HepG2 (cell line): Measurements from ENCODE around the gene MSL2. TPM values are rescaled to one million over a fixed set of nuclear protein-coding genes. Genes with fewer than 3 reads are reported as not detected.

ENCODE experiments used
- ATAC-seq: fragments of 200-7000 bp; cut with Tn5 transposase; 3 replicates; pipeline ENCODE4 v1.9.1; 2020; ENCODE audit warnings: mild to moderate bottlenecking, moderate library complexity
- BruUV-seq: library from RNA; stranded (reverse); fragments of 400-500 nt; replicated peaks from 2 replicates; lab custom pipeline; 2021; lab: Mats Ljungman, UMichigan
- CTCF ChIA-PET: fragments of 300-600 bp; formaldehyde crosslinking; extraction: SDS; loops from one replicate; lab custom pipeline; 2021; ENCODE audit warnings: low total read pairs, inconsistent platforms, low intra/inter-chr PET ratio; lab: Yijun Ruan, JAX
- POLR2A ChIA-PET: fragments of 350-600 bp; sonication (Branson Sonifier 250); formaldehyde crosslinking; loops from one replicate; lab custom pipeline; 2020; ENCODE audit warnings: antibody characterized with exemption, inconsistent platforms; lab: Yijun Ruan, JAX
- DNase-seq: peaks from one replicate; pipeline ENCODE4 v3.0.0-alpha.2; 2015; ENCODE audit warnings: low spot score
- FAIRE-seq: peaks from 3 replicates; lab custom pipeline; 2011; peaks lifted over from hg19 to GRCh38; lab: Jason Lieb, UNC
- H2AFZ ChIP-seq: one replicate; pipeline ENCODE4 v1.6.1; 2011; ENCODE audit warnings: low read length, inconsistent platforms
- H3K27ac ChIP-seq: fragments of 300-600 bp; 3 replicates; pipeline ENCODE4 v1.8.0; 2011; ENCODE audit warnings: mixed run types, mild to moderate bottlenecking, mixed read lengths, low read length, inconsistent platforms; ENCODE audit not compliant: insufficient read depth; ENCODE audit errors: extremely low read length
- H3K27me3 ChIP-seq, 2 experiments: fragments of 200-600 bp in 1 of 2; 2 replicates in 1 of 2; 3 replicates in 1 of 2; pipeline versions ENCODE4 v1.6.0 to v1.8.0; 2011; ENCODE audit warnings: low read length in 2 of 2, mild to moderate bottlenecking in 2 of 2, moderate library complexity in 2 of 2, inconsistent platforms in 1 of 2; ENCODE audit not compliant: insufficient read depth in 2 of 2, control insufficient read depth in 1 of 2
- H3K36me3 ChIP-seq, 2 experiments: fragments of 200-600 bp in 1 of 2; replicated peaks in 1 of 2; 2 replicates in 1 of 2; 3 replicates in 1 of 2; pipeline versions ENCODE4 v1.5.1 to v1.8.0; 2011; ENCODE audit warnings: low read length in 2 of 2, inconsistent platforms in 1 of 2; ENCODE audit not compliant: insufficient read depth in 2 of 2, control insufficient read depth in 1 of 2
- H3K4me1 ChIP-seq: 2 replicates; pipeline ENCODE4 v1.5.1; 2012; ENCODE audit warnings: low read length, inconsistent platforms; ENCODE audit not compliant: insufficient read depth
- H3K4me2 ChIP-seq: 2 replicates; pipeline ENCODE4 v1.6.0; 2011; ENCODE audit warnings: low read depth, low read length, inconsistent platforms
- H3K4me3 ChIP-seq, 3 experiments: fragments of 200-600 bp in 1 of 3; sonication (generic), shearing (Covaris generic) in 1 of 3; replicated peaks in 1 of 3; 2 replicates each; pipeline ENCODE4 v1.5.1; 2011 to 2016; ENCODE audit warnings: low read length in 3 of 3, inconsistent platforms in 2 of 3, low read depth in 2 of 3, mild to moderate bottlenecking in 2 of 3, control low read depth in 1 of 3, mixed read lengths in 1 of 3; ENCODE audit not compliant: insufficient read depth in 1 of 3
- H3K79me2 ChIP-seq: one replicate; pipeline ENCODE4 v1.6.1; 2011; ENCODE audit warnings: low read length, inconsistent platforms; ENCODE audit not compliant: insufficient read depth
- H3K9ac ChIP-seq: 2 replicates; pipeline ENCODE4 v1.6.0; 2011; ENCODE audit warnings: mild to moderate bottlenecking, low read depth, low read length, inconsistent platforms; ENCODE audit not compliant: insufficient read depth
- H3K9me3 ChIP-seq: 2 replicates; pipeline ENCODE4 v1.5.1; 2012; ENCODE audit warnings: mild to moderate bottlenecking, low read length
- H4K20me1 ChIP-seq: 2 replicates; pipeline ENCODE4 v1.6.0; 2011; ENCODE audit warnings: inconsistent platforms, mild to moderate bottlenecking, low read length, moderate library complexity; ENCODE audit not compliant: insufficient read depth
- FOSL2 ChIP-seq: sonication (generic); formaldehyde crosslinking; IDR thresholded peaks from 2 replicates; pipeline ENCODE4 v1.4.0; 2020; ENCODE audit warnings: missing genetic modification reagents
- RBM22 ChIP-seq: fragments of 200-400 bp; formaldehyde crosslinking; optimal IDR thresholded peaks from 2 replicates; pipeline ENCODE3; 2017; ENCODE audit warnings: mild to moderate bottlenecking, low read length, moderate library complexity
- SATB2 ChIP-seq: sonication (generic); formaldehyde crosslinking; IDR thresholded peaks from 2 replicates; pipeline ENCODE4 v1.5.0; 2020; ENCODE audit warnings: missing genetic modification reagents
- SMAD9 ChIP-seq: sonication (generic); formaldehyde crosslinking; IDR thresholded peaks from 2 replicates; pipeline ENCODE4 v1.5.1; 2020; ENCODE audit warnings: mild to moderate bottlenecking, missing genetic modification reagents
- YY1 ChIP-seq: IDR thresholded peaks from 2 replicates; pipeline ENCODE4 v1.6.1; 2011; ENCODE audit warnings: low read length, low read depth, moderate library complexity, mild to moderate bottlenecking; ENCODE audit not compliant: insufficient read depth, insufficient replicate concordance
- ZNF121 ChIP-seq: sonication (generic); formaldehyde crosslinking; IDR thresholded peaks from 2 replicates; pipeline ENCODE4 v1.5.0; 2020; ENCODE audit warnings: mild to moderate bottlenecking, missing genetic modification reagents
- ZNF644 ChIP-seq: IDR thresholded peaks from 2 replicates; pipeline ENCODE4 v1.6.1; 2016; ENCODE audit warnings: low read depth
- ZNF768 ChIP-seq: sonication (generic); formaldehyde crosslinking; IDR thresholded peaks from 2 replicates; pipeline ENCODE4 v1.4.0; 2020; ENCODE audit warnings: missing genetic modification reagents
- WGBS: methylation state at CpG from one replicate; pipeline ENCODE4 v1.1.6; 2017; ENCODE audit warnings: low lambda C conversion rate; 5-methylcytosine and 5-hydroxymethylcytosine counted together
- in situ Hi-C: cut with HindIII; loops from 2 replicates; pipeline ENCODE4 v1.10.0; 2017; ENCODE audit warnings: low pct_unique_long_range_greater_than_20kb; ENCODE audit not compliant: extremely low pct_ligation_motif_present
- intact Hi-C: fragments of 100-400 bp; cut with micrococcal nuclease; formaldehyde crosslinking; loops from one replicate; pipeline ENCODE4 v1.10.0; 2022; ENCODE audit not compliant: unreplicated experiment
- polyA plus RNA-seq, 8 experiments: library from polyadenylated mRNA; depleted of rRNA in 3 of 8; stranded (reverse) in 7 of 8; unstranded in 1 of 8; fragments of >200 nt; fragmentation: Illumina TruSeq in 4 of 8; extraction: Trizol in 4 of 8; gene quantifications; 2 replicates each; pipeline versions ENCODE4 v1.2.1 to v1.2.3, GENCODE V29; 2011 to 2016; ENCODE audit warnings: low read depth in 4 of 8, missing spikeins in 1 of 8, mixed read lengths in 1 of 8; ENCODE audit not compliant: insufficient read depth in 1 of 8
- total RNA-seq, 5 experiments: library from RNA; depleted of rRNA; stranded (reverse); fragments of >200 nt; fragmentation: Illumina TruSeq; extraction: Trizol; gene quantifications; 2 replicates each; pipeline ENCODE4 v1.2.3, GENCODE V29; 2016; ENCODE audit warnings: low read depth in 1 of 5
- TF ChIP-seq, protein P1 (sequence below): IDR thresholded peaks from 2 replicates; pipeline ENCODE4 v1.6.1; 2012; ENCODE audit warnings: low read length, improper control_type of control experiment
- TF ChIP-seq, protein P2 (sequence below): sonication (generic); formaldehyde crosslinking; conservative IDR thresholded peaks from 2 replicates; pipeline ENCODE4 v1.4.0; 2020; ENCODE audit warnings: mild to moderate bottlenecking, missing genetic modification reagents, moderate library complexity
- TF ChIP-seq, protein P3 (sequence below): sonication (generic); formaldehyde crosslinking; IDR thresholded peaks from 2 replicates; pipeline ENCODE4 v1.5.0; 2020; ENCODE audit warnings: mild to moderate bottlenecking, missing genetic modification reagents
- TF ChIP-seq, protein P4 (sequence below): sonication (generic); formaldehyde crosslinking; IDR thresholded peaks from 2 replicates; pipeline ENCODE4 v1.5.0; 2020; ENCODE audit warnings: missing genetic modification reagents

Gene MSL2
- total and polyA plus RNA-seq, 2 of the 13 experiments (the other 11 are each of a cell fraction or from before 2014, with no cell fraction given), result 6.9 to 11.7 TPM

DNA sequence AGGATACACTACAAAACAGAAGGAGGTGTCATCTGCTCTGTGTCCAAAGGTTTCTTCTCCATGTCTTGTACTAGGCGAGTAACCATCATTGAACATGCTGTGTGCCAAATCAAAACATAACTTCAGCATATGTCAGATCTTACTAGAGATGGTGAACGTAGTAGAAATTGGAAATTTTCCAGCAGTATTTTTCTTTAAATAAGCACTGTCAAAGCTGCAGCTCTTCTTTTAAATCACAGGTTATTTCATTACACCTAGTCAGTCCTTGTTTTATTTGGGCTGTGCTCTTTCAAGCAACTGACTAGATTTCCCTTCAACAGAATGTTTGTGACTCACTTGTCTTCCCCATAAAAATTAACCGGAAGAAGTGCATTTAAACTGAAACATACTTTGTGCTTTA lies 46.5 kb downstream of the MSL2 start (continued):
- TF ChIP-seq, protein P1, sequence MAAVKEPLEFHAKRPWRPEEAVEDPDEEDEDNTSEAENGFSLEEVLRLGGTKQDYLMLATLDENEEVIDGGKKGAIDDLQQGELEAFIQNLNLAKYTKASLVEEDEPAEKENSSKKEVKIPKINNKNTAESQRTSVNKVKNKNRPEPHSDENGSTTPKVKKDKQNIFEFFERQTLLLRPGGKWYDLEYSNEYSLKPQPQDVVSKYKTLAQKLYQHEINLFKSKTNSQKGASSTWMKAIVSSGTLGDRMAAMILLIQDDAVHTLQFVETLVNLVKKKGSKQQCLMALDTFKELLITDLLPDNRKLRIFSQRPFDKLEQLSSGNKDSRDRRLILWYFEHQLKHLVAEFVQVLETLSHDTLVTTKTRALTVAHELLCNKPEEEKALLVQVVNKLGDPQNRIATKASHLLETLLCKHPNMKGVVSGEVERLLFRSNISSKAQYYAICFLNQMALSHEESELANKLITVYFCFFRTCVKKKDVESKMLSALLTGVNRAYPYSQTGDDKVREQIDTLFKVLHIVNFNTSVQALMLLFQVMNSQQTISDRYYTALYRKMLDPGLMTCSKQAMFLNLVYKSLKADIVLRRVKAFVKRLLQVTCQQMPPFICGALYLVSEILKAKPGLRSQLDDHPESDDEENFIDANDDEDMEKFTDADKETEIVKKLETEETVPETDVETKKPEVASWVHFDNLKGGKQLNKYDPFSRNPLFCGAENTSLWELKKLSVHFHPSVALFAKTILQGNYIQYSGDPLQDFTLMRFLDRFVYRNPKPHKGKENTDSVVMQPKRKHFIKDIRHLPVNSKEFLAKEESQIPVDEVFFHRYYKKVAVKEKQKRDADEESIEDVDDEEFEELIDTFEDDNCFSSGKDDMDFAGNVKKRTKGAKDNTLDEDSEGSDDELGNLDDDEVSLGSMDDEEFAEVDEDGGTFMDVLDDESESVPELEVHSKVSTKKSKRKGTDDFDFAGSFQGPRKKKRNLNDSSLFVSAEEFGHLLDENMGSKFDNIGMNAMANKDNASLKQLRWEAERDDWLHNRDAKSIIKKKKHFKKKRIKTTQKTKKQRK, result no peak
- TF ChIP-seq, protein P2, sequence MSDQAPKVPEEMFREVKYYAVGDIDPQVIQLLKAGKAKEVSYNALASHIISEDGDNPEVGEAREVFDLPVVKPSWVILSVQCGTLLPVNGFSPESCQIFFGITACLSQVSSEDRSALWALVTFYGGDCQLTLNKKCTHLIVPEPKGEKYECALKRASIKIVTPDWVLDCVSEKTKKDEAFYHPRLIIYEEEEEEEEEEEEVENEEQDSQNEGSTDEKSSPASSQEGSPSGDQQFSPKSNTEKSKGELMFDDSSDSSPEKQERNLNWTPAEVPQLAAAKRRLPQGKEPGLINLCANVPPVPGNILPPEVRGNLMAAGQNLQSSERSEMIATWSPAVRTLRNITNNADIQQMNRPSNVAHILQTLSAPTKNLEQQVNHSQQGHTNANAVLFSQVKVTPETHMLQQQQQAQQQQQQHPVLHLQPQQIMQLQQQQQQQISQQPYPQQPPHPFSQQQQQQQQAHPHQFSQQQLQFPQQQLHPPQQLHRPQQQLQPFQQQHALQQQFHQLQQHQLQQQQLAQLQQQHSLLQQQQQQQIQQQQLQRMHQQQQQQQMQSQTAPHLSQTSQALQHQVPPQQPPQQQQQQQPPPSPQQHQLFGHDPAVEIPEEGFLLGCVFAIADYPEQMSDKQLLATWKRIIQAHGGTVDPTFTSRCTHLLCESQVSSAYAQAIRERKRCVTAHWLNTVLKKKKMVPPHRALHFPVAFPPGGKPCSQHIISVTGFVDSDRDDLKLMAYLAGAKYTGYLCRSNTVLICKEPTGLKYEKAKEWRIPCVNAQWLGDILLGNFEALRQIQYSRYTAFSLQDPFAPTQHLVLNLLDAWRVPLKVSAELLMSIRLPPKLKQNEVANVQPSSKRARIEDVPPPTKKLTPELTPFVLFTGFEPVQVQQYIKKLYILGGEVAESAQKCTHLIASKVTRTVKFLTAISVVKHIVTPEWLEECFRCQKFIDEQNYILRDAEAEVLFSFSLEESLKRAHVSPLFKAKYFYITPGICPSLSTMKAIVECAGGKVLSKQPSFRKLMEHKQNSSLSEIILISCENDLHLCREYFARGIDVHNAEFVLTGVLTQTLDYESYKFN, result no peak

DNA sequence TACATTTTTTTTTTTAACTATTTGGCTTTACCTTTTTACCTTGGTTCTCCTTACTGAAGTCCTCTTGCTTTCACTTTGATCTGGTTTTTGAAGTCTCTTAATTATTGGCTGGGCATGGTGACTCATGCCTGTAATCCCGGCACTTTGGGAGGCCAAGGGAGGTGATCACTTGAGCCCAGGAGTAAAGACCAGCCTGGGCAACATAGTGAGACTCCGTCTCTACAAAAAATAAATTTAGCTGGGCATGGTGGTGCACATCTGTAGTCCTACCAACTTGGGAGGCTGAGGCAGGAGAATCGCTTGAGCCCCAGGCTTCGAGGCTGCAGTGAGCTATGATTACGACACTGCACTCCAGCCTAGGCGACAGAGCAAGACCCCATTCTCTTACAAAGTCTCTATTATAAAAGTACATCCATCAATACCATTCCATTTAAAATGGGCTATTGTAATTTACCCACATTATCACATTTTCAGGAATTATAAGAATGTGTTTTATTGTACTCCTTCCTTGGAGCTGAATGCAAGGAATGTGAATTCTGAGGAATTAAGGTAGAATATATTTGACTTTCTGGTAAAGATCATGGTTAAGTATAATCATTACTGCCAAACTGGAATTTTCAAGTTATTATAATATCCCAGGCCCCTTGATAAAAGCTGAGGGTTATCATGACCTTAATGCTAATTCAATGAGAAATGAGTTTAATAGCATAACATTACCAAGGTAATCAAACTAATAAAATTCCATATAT lies 49.0 kb downstream of the MSL2 start:
- Histone ChIP-seq H3K79me2 (peaks cover 39% of the 10 kb centered on the region), H3K4me3 (no peak overlapping the region), H2AFZ (no peak overlapping the region), H3K27me3 (no peaks in the 10 kb centered on the region), H4K20me1 (peaks cover 8% of the 10 kb centered on the region; the same call in 1 of the 2 replicates), H3K4me1 (peaks cover 18% of the 10 kb centered on the region), H3K9me3 (no peaks in the 10 kb centered on the region), H3K27ac (no peak overlapping the region), H3K36me3 (peaks cover 7 to 23% of the 10 kb centered on the region in 2 experiments; a peak in 4 of 5 replicates), H3K4me2 (no peak overlapping the region), H3K9ac (no peak overlapping the region)
- ChIA-PET CTCF (no interaction called here), POLR2A (no interaction called here)
- intact Hi-C loops, result no loop called here
- ATAC-seq (no peak), DNase-seq (peak; percentile 18), FAIRE-seq (peak; percentile 34)
- 85% methylated on average over 5 of the region's 6 CpGs for WGBS
- BruUV-seq, result no TSS peak
- in situ Hi-C loops, result no loop called here
- TF ChIP-seq ZNF644 (0 out of 2 replicates have a peak, but pooled peaks have one; percentile 11), FOSL2 (CRISPR knock-in tag) (peak; percentile 86), SATB2 (no peak), ZNF768 (CRISPR knock-in tag) (no peak), RBM22 (peak; percentile 65), ZNF121 (CRISPR knock-in tag) (peak; percentile 91), YY1 (no peak), SMAD9 (CRISPR knock-in tag) (no peak)
- TF ChIP-seq, protein P3, sequence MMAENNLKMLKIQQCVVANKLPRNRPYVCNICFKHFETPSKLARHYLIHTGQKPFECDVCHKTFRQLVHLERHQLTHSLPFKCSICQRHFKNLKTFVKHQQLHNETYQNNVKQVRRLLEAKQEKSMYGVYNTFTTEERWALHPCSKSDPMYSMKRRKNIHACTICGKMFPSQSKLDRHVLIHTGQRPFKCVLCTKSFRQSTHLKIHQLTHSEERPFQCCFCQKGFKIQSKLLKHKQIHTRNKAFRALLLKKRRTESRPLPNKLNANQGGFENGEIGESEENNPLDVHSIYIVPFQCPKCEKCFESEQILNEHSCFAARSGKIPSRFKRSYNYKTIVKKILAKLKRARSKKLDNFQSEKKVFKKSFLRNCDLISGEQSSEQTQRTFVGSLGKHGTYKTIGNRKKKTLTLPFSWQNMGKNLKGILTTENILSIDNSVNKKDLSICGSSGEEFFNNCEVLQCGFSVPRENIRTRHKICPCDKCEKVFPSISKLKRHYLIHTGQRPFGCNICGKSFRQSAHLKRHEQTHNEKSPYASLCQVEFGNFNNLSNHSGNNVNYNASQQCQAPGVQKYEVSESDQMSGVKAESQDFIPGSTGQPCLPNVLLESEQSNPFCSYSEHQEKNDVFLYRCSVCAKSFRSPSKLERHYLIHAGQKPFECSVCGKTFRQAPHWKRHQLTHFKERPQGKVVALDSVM (CRISPR knock-in tag), result 0 out of 2 replicates have a peak, but pooled peaks have one; percentile 19
- TF ChIP-seq, protein P4, sequence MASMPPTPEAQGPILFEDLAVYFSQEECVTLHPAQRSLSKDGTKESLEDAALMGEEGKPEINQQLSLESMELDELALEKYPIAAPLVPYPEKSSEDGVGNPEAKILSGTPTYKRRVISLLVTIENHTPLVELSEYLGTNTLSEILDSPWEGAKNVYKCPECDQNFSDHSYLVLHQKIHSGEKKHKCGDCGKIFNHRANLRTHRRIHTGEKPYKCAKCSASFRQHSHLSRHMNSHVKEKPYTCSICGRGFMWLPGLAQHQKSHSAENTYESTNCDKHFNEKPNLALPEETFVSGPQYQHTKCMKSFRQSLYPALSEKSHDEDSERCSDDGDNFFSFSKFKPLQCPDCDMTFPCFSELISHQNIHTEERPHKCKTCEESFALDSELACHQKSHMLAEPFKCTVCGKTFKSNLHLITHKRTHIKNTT, result no peak
